ENCODE results near the gene COX20. TPM values are rescaled to one million over a fixed set of nuclear protein-coding genes. Genes with fewer than 3 reads are reported as not detected.
A peak's percentile ranks its signal among the peaks of the same experiment; 100 is the strongest.

COX20 gene
- total RNA-seq, 1 experiment from 2014 or later, result 38.0 TPM

DNA sequence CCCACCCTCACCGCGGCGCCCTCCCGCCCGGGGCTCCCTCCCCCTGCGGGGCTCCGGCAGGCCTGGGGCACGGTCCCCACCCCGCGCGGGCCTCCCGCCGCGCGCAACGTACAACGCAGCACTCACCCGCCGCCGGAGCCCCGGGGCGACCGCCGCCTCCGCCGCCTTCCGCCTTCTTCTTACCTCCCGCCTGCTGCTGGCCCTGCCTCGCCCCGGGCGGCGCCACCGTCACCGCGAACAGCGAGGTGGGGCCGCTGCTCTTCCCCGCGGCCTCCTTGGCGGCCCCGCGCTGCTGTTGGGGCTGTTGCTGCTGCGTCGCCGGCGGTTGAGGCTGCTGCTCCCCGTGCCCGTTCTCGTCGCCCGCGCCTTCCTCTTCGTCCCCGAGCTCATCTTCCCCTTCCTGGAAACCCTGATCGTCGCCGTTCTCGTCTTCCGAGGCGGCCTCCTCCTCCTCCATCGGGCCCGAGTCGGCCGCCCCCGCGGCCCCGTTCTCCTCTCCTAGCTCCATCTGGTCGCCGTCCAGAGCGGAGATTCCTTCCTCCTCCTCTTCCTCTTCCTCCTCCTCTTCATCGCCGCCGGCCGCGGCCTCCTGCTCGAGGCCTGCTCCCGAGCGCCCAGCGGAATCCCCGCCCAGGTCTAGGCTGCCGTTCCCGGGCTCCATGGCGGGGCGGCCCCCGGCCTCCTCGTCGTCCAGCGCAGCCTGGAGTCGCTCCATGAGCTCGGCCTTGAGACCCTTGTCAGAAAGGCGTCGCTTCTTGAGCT, 28.2 kb downstream of the COX20 start:
- Histone ChIP-seq H4K5ac (ENCODE audit: insufficient read length, low read depth, low read length) (peak overlapping the region; percentile 85), H3K4me1 (ENCODE audit: insufficient read depth, low read length) (no peaks in the 10 kb centered on the region), H2AK5ac (ENCODE audit: insufficient read length, low read length) (no peak overlapping the region), H2BK20ac (ENCODE audit: low read depth, low read length, poor library complexity, severe bottlenecking) (no peak overlapping the region), H3K27me3 (ENCODE audit: insufficient read depth, low read length) (no peaks in the 10 kb centered on the region), H3K79me1 (ENCODE audit: insufficient read depth, low read depth, low read length, poor library complexity, severe bottlenecking) (no peaks in the 10 kb centered on the region), H4K20me1 (ENCODE audit: control insufficient read depth, insufficient read depth, insufficient read length) (no peaks in the 10 kb centered on the region), H4K8ac (replicated peaks; ENCODE audit: insufficient read length, low read depth, low read length) (no peak overlapping the region), H3K4me2 (ENCODE audit: insufficient read depth, insufficient read length, low read length) (peak overlapping the region; percentile 46), H2AFZ (ENCODE audit: low read length) (no peak overlapping the region), H3K4ac (ENCODE audit: low read depth, low read length) (peak overlapping the region; percentile 54), H3K56ac (ENCODE audit: insufficient read length, low read depth, low read length) (no peak overlapping the region), H3K18ac (ENCODE audit: insufficient read length, low read depth, low read length) (peak overlapping the region; percentile 95), H3T11ph (ENCODE audit: low read length) (no peak overlapping the region), H2BK12ac (ENCODE audit: insufficient read length, low read depth, low read length) (no peak overlapping the region), H3K9me3 (ENCODE audit: control insufficient read depth, low read depth, low read length) (no peaks in the 10 kb centered on the region), H3K9ac (ENCODE audit: extremely low read depth, insufficient read length, low read length) (peak overlapping the region; percentile 99), H3K79me2 (ENCODE audit: insufficient read depth, low read length) (peaks cover 39% of the 10 kb centered on the region), H3K23me2 (ENCODE audit: insufficient read length, low read depth, low read length, poor library complexity, severe bottlenecking) (peaks cover 14% of the 10 kb centered on the region), H4K91ac (ENCODE audit: insufficient read length, low read depth, low read length) (peak overlapping the region; percentile 96), H2BK5ac (ENCODE audit: insufficient read length, low read length) (peak overlapping the region; percentile 77), H3K23ac (ENCODE audit: insufficient read length, low read depth, low read length) (no peak overlapping the region), H3K14ac (ENCODE audit: insufficient read depth, low read length) (peak overlapping the region; percentile 99), H2BK120ac (ENCODE audit: low read depth, low read length, poor library complexity, severe bottlenecking) (peak overlapping the region; percentile 40), H3K27ac (ENCODE audit: insufficient read length, low read depth, low read length) (peak overlapping the region; percentile 62), H2BK15ac (ENCODE audit: low read depth, low read length) (no peak overlapping the region)
- Mint-ChIP-seq H3K4me1 (peaks cover 26 to 40% of the 10 kb centered on the region in 2 experiments), H3K27ac (peak overlapping the region; percentile 97 to 99 (median 99)), H3K36me3 (ENCODE audit: insufficient read depth in 1 of 3, low read depth in 3 of 3) (peaks cover 42 to 47% (median 47%) of the 10 kb centered on the region in 3 experiments), H3K4me3 (peak overlapping the region; percentile 96 to 98), H3K27me3 (ENCODE audit: low read depth) (peaks cover 2% of the 10 kb centered on the region; the same call in 1 of the 2 replicates), H3K9me3 (peaks cover 0 to 4% of the 10 kb centered on the region in 2 experiments; a peak in 2 of 5 replicates)
- no peak for DNase-seq
- TF ChIP-seq, protein P1, sequence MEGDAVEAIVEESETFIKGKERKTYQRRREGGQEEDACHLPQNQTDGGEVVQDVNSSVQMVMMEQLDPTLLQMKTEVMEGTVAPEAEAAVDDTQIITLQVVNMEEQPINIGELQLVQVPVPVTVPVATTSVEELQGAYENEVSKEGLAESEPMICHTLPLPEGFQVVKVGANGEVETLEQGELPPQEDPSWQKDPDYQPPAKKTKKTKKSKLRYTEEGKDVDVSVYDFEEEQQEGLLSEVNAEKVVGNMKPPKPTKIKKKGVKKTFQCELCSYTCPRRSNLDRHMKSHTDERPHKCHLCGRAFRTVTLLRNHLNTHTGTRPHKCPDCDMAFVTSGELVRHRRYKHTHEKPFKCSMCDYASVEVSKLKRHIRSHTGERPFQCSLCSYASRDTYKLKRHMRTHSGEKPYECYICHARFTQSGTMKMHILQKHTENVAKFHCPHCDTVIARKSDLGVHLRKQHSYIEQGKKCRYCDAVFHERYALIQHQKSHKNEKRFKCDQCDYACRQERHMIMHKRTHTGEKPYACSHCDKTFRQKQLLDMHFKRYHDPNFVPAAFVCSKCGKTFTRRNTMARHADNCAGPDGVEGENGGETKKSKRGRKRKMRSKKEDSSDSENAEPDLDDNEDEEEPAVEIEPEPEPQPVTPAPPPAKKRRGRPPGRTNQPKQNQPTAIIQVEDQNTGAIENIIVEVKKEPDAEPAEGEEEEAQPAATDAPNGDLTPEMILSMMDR (conservative IDR thresholded peaks at IDR 0.05), result no peak
- WGBS (ENCODE audit: extremely low coverage, insufficient read length, low lambda C conversion rate), result no CpG with 5 or more reads among the region's 92 CpGs

Measured in H9 (cell line).